ENCODE results near the gene RNF144A.

RNF144A gene

DNA sequence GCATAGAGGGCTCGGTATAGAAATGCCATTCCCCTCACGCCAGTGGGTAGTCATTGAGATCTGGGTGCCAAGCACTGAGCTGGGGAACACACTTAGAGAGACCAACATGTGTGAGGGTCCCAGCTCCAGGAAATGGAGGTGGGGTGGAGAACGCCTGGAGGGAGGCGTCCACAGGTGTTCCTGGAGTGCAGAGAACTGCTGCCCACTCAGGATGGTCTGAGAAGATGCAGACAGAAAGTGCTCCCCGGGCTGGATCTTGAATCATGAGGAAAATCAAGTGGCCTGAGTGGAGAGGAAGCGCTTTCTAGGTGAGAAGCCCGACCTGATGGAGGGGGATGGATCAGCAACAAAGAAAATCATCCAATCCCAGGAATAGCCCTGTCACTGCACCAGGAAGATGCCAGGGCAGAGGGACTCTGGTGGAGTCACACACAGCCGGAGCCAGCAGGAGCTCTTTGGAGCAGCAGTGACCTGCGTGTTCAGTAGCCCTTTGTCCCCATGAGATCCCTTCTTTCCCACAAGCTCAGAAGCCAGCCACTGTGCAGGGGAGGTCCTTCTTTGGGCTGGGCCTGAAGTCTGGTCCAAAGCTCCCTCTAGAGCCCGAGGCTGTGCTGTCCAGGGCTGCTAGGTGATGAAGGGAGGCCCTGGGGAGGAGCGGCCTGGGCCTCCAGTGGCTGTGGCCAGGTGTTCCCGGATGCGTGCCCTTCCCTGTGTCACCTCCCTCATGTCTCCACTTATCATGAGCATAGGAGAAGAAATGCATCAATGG lies 112.3 kb downstream of the RNF144A start:
- TF ChIP-seq, protein P1, sequence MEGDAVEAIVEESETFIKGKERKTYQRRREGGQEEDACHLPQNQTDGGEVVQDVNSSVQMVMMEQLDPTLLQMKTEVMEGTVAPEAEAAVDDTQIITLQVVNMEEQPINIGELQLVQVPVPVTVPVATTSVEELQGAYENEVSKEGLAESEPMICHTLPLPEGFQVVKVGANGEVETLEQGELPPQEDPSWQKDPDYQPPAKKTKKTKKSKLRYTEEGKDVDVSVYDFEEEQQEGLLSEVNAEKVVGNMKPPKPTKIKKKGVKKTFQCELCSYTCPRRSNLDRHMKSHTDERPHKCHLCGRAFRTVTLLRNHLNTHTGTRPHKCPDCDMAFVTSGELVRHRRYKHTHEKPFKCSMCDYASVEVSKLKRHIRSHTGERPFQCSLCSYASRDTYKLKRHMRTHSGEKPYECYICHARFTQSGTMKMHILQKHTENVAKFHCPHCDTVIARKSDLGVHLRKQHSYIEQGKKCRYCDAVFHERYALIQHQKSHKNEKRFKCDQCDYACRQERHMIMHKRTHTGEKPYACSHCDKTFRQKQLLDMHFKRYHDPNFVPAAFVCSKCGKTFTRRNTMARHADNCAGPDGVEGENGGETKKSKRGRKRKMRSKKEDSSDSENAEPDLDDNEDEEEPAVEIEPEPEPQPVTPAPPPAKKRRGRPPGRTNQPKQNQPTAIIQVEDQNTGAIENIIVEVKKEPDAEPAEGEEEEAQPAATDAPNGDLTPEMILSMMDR (IDR thresholded peaks at IDR 0.05; ENCODE audit: low read depth, low read length): no peak
- no peak overlapping the region for H3K4me3 ChIP-seq (ENCODE audit: low read depth, low read length)

DNA sequence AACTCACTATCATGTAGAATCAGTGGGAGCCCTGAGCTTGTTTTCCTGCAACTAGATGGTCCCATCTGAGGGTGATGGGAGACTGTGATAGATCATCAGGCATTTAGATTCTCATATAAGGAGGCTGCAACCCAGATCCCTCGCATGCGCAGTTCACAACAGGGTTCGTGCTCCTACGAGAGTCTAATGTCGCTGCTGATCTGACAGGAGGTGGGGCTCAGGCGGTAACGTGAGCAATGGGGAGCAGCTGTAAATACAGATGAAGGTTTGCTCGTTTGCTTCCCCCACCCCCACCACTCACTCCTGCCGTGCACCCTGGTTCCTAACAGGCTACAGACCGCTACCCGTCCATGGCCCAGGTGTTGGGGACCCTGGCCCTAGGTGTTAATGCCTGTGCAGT lies 113.6 kb downstream of the RNF144A start:
- TF ChIP-seq, protein P1 (IDR thresholded peaks at IDR 0.05; ENCODE audit: low read depth, low read length): no peak
- H3K4me3 ChIP-seq (ENCODE audit: low read depth, low read length): no peak overlapping the region

DNA sequence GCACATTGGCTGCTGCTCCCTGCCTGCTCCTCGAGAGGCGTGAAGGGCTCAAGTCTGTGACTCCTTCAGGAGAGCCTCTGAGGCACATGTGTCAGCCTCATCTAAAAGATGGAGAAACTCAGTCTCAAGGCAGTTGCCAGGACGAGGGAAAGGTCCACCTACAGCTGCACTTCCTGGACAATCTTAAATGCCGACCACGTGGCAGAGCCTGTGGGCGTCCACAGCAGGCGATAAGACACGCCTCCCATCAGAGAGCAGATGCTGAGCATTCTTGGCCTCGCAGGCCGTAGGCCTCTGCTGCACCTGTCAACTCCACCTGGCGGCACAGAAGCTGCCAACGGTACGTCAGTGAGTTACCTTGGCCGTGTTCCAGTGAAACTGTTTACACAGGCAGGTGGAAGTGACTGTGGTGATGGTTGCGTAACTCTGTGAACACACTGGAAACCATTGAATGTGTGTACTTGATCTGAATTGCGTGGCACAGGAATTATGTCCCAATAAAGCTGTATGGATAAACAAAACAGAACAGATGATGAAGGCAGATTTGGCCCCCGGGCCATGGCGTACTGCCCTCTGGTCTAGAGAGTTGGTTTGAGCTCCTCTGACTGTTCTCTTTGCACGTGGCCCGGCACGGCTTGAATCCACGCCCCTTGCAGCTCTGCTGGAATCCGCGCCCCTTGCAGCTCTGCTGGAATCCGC lies 114.5 kb downstream of the RNF144A start:
- TF ChIP-seq, protein P1 (IDR thresholded peaks at IDR 0.05; ENCODE audit: low read depth, low read length): no peak
- H3K4me3 ChIP-seq (ENCODE audit: low read depth, low read length): no peak overlapping the region

DNA sequence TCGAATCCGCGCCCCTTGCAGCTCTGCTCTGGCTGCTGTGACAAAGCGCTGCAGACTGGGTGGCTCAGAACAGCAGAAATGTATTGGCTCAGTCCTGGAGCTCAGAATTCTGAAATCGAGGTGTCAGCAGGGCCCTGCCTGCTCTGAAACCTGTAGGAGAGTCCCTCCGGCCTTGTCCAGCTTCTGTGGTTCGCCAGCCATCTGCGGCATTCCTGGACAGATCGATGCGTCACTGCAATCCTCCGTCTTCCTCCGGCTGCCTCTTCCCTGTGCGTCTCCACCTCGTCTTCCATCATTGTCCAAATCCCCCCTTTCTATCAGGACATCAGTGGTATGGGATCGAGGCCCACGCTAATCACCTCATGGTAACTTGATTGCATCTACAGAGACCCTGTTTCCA lies 115.2 kb downstream of the RNF144A start:
- TF ChIP-seq, protein P1 (IDR thresholded peaks at IDR 0.05; ENCODE audit: low read depth, low read length): no peak
- H3K4me3 ChIP-seq (ENCODE audit: low read depth, low read length): no peak overlapping the region

DNA sequence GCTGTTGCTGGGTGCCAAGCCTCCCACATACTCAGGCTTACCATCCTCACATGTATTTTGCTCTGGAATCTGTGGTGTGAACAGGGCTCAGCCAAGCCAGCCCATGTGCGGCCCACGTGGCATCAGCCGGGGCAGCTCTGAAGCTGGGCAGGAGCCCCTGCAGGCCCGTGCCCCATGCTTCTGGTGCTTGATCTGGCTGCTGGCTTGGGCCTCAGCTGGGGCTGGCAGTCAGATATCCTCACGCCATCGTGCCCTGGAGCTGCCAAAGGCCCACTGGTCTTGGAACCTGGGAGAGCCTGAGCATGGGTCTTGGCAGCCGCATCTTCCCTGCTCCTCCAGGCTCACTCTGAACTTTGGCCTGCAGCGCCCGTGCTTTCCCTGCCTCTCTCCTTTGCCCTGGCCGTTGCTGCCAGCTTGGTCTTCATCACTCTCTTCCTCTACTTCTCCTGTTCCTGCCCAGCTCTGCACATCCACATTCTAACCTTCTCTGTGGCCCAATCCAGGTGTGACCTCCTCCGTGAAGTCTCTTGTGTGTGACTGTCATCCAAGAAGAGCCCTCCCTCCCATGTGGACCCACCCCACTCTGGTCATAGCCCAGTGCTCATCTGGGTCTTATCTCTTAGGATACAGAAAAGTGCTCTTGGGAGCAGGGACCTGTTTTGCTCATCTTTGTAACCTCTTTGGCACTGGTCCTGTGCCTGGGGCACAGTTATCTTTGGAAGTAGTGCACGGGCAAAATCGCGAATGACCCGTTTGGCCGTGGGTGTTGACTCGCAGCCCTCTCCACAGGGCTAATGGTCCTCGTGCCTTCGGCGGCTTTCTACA lies 116.1 kb downstream of the RNF144A start:
- TF ChIP-seq, protein P1 (IDR thresholded peaks at IDR 0.05; ENCODE audit: low read depth, low read length): no peak

DNA sequence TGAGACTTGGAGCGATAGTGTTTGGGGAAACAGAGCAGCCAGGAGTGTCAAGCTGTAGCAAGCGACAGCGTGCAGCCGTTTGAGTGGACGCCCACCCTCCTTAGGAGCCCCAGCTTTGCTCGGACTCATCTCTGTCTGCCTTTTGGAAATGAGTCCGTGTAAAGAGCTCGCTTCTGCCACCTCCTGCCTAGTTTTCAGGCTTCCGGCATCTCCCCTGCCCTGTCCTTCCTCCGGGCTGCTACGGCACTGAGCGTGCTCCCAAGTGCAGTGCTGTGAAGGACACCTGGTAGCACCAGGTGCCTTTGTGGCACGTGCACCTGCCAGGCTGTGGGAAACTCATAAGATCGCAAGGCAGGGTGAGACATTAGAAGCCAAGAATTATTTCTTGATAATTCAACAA lies 117.1 kb downstream of the RNF144A start:
- no peak overlapping the region for H3K4me3 ChIP-seq (ENCODE audit: low read depth, low read length)
- TF ChIP-seq, protein P1 (IDR thresholded peaks at IDR 0.05; ENCODE audit: low read depth, low read length): no peak

More for the DNA sequence above, 116.1 kb downstream of the RNF144A start:
- H3K4me3 ChIP-seq (ENCODE audit: low read depth, low read length): no peak overlapping the region

All from WI38 (cell line).